Measurements from ENCODE around the gene RAD51B. TPM values are rescaled to one million over a fixed set of nuclear protein-coding genes. Genes with fewer than 3 reads are reported as not detected.
A peak's percentile ranks its signal among the peaks of the same experiment; 100 is the strongest.

Gene RAD51B
- total RNA-seq, 2 donors from 2014 or later: 37.0 to 49.7 TPM

- no peak for ATAC-seq (replicated peaks)
- H3K9me3 Mint-ChIP-seq: peaks cover 4% of the 10 kb centered on the region
- H3K4me3 Mint-ChIP-seq: no peak overlapping the region
- H3K27me3 Mint-ChIP-seq: no peaks in the 10 kb centered on the region
- no peaks in the 10 kb centered on the region for H3K36me3 Mint-ChIP-seq (ENCODE audit: low read depth)
- peaks cover 28% of the 10 kb centered on the region for H3K4me1 Mint-ChIP-seq
- no peak overlapping the region for H3K27ac Mint-ChIP-seq
Observed at GRCh38 chr14:68357777-68358176, 538.2 kb downstream of the RAD51B start.

- peaks cover 28% of the 10 kb centered on the region for H3K4me1 Mint-ChIP-seq
- peak overlapping the region; percentile 55 for H3K4me3 Mint-ChIP-seq
- H3K27ac Mint-ChIP-seq: no peak overlapping the region
- peaks cover 4% of the 10 kb centered on the region for H3K9me3 Mint-ChIP-seq
- no peaks in the 10 kb centered on the region for H3K27me3 Mint-ChIP-seq
- no peaks in the 10 kb centered on the region for H3K36me3 Mint-ChIP-seq (ENCODE audit: low read depth)
- ATAC-seq (replicated peaks): no peak
Observed at GRCh38 chr14:68358500-68358899, 538.9 kb downstream of the RAD51B start.

- peak; percentile 42 for ATAC-seq (replicated peaks)
- H3K27ac Mint-ChIP-seq: peak overlapping the region; percentile 65
- peaks cover 28% of the 10 kb centered on the region for H3K4me1 Mint-ChIP-seq
- no peaks in the 10 kb centered on the region for H3K36me3 Mint-ChIP-seq (ENCODE audit: low read depth)
- peaks cover 4% of the 10 kb centered on the region for H3K9me3 Mint-ChIP-seq
- H3K4me3 Mint-ChIP-seq: peak overlapping the region; percentile 55
- no peaks in the 10 kb centered on the region for H3K27me3 Mint-ChIP-seq
Observed at GRCh38 chr14:68359022-68359836, 539.6 kb downstream of the RAD51B start.

- H3K4me1 Mint-ChIP-seq: peaks cover 28% of the 10 kb centered on the region
- ATAC-seq (replicated peaks): peak; percentile 62
- no peaks in the 10 kb centered on the region for H3K36me3 Mint-ChIP-seq (ENCODE audit: low read depth)
- H3K4me3 Mint-ChIP-seq: peak overlapping the region; percentile 55
- H3K9me3 Mint-ChIP-seq: peaks cover 4% of the 10 kb centered on the region
- H3K27me3 Mint-ChIP-seq: no peaks in the 10 kb centered on the region
- peak overlapping the region; percentile 65 for H3K27ac Mint-ChIP-seq
Observed at GRCh38 chr14:68359837-68360552, 540.4 kb downstream of the RAD51B start.

GRCh38 chr14:68361231-68361630, 541.7 kb downstream of the RAD51B start:
- no peak overlapping the region for H3K27ac Mint-ChIP-seq
- H3K27me3 Mint-ChIP-seq: no peaks in the 10 kb centered on the region
- peaks cover 33% of the 10 kb centered on the region for H3K4me1 Mint-ChIP-seq
- no peak for ATAC-seq (replicated peaks)
- no peak overlapping the region for H3K4me3 Mint-ChIP-seq
- peaks cover 4% of the 10 kb centered on the region for H3K9me3 Mint-ChIP-seq
- H3K36me3 Mint-ChIP-seq (ENCODE audit: low read depth): no peaks in the 10 kb centered on the region

- Mint-ChIP-seq H3K4me3 (no peak overlapping the region), H3K4me1 (peaks cover 26% of the 10 kb centered on the region), H3K36me3 (ENCODE audit: low read depth) (no peaks in the 10 kb centered on the region), H3K9me3 (peaks cover 1% of the 10 kb centered on the region), H3K27ac (no peak overlapping the region), H3K27me3 (no peaks in the 10 kb centered on the region)
- ATAC-seq (replicated peaks): no peak
Observed at GRCh38 chr14:68362846-68363245, 543.3 kb downstream of the RAD51B start.

- Mint-ChIP-seq H3K4me3 (no peak overlapping the region), H3K9me3 (no peaks in the 10 kb centered on the region), H3K36me3 (ENCODE audit: low read depth) (no peaks in the 10 kb centered on the region), H3K4me1 (peaks cover 29% of the 10 kb centered on the region), H3K27me3 (no peaks in the 10 kb centered on the region), H3K27ac (no peak overlapping the region)
- ATAC-seq (replicated peaks): no peak
Observed at GRCh38 chr14:68363466-68363842, 543.9 kb downstream of the RAD51B start.

- Mint-ChIP-seq H3K27me3 (no peaks in the 10 kb centered on the region), H3K4me1 (peaks cover 32% of the 10 kb centered on the region), H3K9me3 (no peaks in the 10 kb centered on the region), H3K4me3 (no peak overlapping the region), H3K27ac (no peak overlapping the region), H3K36me3 (ENCODE audit: low read depth) (no peaks in the 10 kb centered on the region)
- ATAC-seq (replicated peaks): no peak
Observed at GRCh38 chr14:68363843-68364767, 544.5 kb downstream of the RAD51B start.

GRCh38 chr14:68364792-68365192, 545.2 kb downstream of the RAD51B start:
- H3K36me3 Mint-ChIP-seq (ENCODE audit: low read depth): no peaks in the 10 kb centered on the region
- no peak overlapping the region for H3K4me3 Mint-ChIP-seq
- H3K9me3 Mint-ChIP-seq: no peaks in the 10 kb centered on the region
- peaks cover 32% of the 10 kb centered on the region for H3K4me1 Mint-ChIP-seq
- no peaks in the 10 kb centered on the region for H3K27me3 Mint-ChIP-seq
- ATAC-seq (replicated peaks): no peak
- no peak overlapping the region for H3K27ac Mint-ChIP-seq

GRCh38 chr14:68365228-68365627, 545.6 kb downstream of the RAD51B start:
- H3K36me3 Mint-ChIP-seq (ENCODE audit: low read depth): no peaks in the 10 kb centered on the region
- H3K27me3 Mint-ChIP-seq: no peaks in the 10 kb centered on the region
- no peaks in the 10 kb centered on the region for H3K9me3 Mint-ChIP-seq
- peaks cover 29% of the 10 kb centered on the region for H3K4me1 Mint-ChIP-seq
- no peak for ATAC-seq (replicated peaks)
- H3K27ac Mint-ChIP-seq: no peak overlapping the region
- no peak overlapping the region for H3K4me3 Mint-ChIP-seq

- no peak overlapping the region for H3K4me3 Mint-ChIP-seq
- H3K27me3 Mint-ChIP-seq: no peaks in the 10 kb centered on the region
- H3K36me3 Mint-ChIP-seq (ENCODE audit: low read depth): no peaks in the 10 kb centered on the region
- ATAC-seq (replicated peaks): no peak
- no peaks in the 10 kb centered on the region for H3K9me3 Mint-ChIP-seq
- no peak overlapping the region for H3K27ac Mint-ChIP-seq
- H3K4me1 Mint-ChIP-seq: peaks cover 22% of the 10 kb centered on the region
Observed at GRCh38 chr14:68366656-68367055, 547.1 kb downstream of the RAD51B start.

- Mint-ChIP-seq H3K9me3 (no peaks in the 10 kb centered on the region), H3K27me3 (no peaks in the 10 kb centered on the region), H3K27ac (no peak overlapping the region), H3K36me3 (ENCODE audit: low read depth) (no peaks in the 10 kb centered on the region), H3K4me3 (no peak overlapping the region), H3K4me1 (peaks cover 22% of the 10 kb centered on the region)
- ATAC-seq (replicated peaks): no peak
Observed at GRCh38 chr14:68367536-68367935, 548.0 kb downstream of the RAD51B start.

GRCh38 chr14:68368850-68369249, 549.3 kb downstream of the RAD51B start:
- peak overlapping the region; percentile 44 for H3K27ac Mint-ChIP-seq
- H3K27me3 Mint-ChIP-seq: no peaks in the 10 kb centered on the region
- no peaks in the 10 kb centered on the region for H3K9me3 Mint-ChIP-seq
- ATAC-seq (replicated peaks): peak; percentile 74
- H3K4me3 Mint-ChIP-seq: peak overlapping the region; percentile 64
- H3K4me1 Mint-ChIP-seq: peaks cover 22% of the 10 kb centered on the region
- H3K36me3 Mint-ChIP-seq (ENCODE audit: low read depth): no peaks in the 10 kb centered on the region

- ATAC-seq (replicated peaks): peak; percentile 94
- Mint-ChIP-seq H3K4me1 (peaks cover 22% of the 10 kb centered on the region), H3K36me3 (ENCODE audit: low read depth) (no peaks in the 10 kb centered on the region), H3K27ac (peak overlapping the region; percentile 44), H3K9me3 (no peaks in the 10 kb centered on the region), H3K4me3 (peak overlapping the region; percentile 64), H3K27me3 (no peaks in the 10 kb centered on the region)
Observed at GRCh38 chr14:68369281-68370056, 549.9 kb downstream of the RAD51B start.

Measured in activated T-helper 17 cell treated with anti-CD3 and anti-CD28 coated beads, Interleukin-2, amount 50 U/mL, for 72 hours (primary cell).